Upper lobe of right lung (tissue), 1 donor: Measurements from ENCODE around the gene DEFB129. TPM values are rescaled to one million over a fixed set of nuclear protein-coding genes. Genes with fewer than 3 reads are reported as not detected.

ENCODE experiments used
- ATAC-seq: fragments of 200-7000 bp; cut with Tn5 transposase; one replicate; pipeline ENCODE4 v1.9.1; 2020; ENCODE audit warnings: mild to moderate bottlenecking, moderate library complexity
- DNase-seq: peaks from one replicate; pipeline ENCODE4 v3.0.0-alpha.2; 2020
- H3K27ac ChIP-seq: fragments of 200-600 bp; one replicate; pipeline ENCODE4 v1.8.0; 2022
- H3K27me3 ChIP-seq: fragments of 200-600 bp; one replicate; pipeline ENCODE4 v1.8.0; 2022; ENCODE audit warnings: mild to moderate bottlenecking
- H3K36me3 ChIP-seq: fragments of 200-600 bp; one replicate; pipeline ENCODE4 v1.8.0; 2022
- H3K4me1 ChIP-seq: fragments of 200-600 bp; one replicate; pipeline ENCODE4 v1.8.0; 2022
- H3K4me3 ChIP-seq: fragments of 200-600 bp; one replicate; pipeline ENCODE4 v1.8.0; 2022; ENCODE audit warnings: mild to moderate bottlenecking
- H3K9me3 ChIP-seq: fragments of 200-600 bp; one replicate; pipeline ENCODE4 v1.8.0; 2022
- CTCF ChIP-seq: fragments of 200-600 bp; IDR thresholded peaks from one replicate; pipeline ENCODE4 v1.8.0; 2022; ENCODE audit warnings: antibody characterized with exemption
- intact Hi-C: fragments of 100-400 bp; cut with DNase I; formaldehyde crosslinking; loops from one replicate; pipeline ENCODE4 v1.11.0; 2022
- total RNA-seq: library from RNA; stranded (reverse); fragmentation: NEBNext Ultra II Directional; extraction: Animal tissue kit (Norgen Biotek cat#: 25700); gene quantifications from one replicate; pipeline ENCODE4 v1.2.1, GENCODE V29; 2021
- donor health status: DM: no; HTN: yes; CAD: no; lungs with severe emphysema.

The DEFB129 gene
- total RNA-seq, 1 donor from 2014 or later = not detected

GRCh38 chr20:258269-258858, 31.3 kb downstream of the DEFB129 start:
- no peaks in the 10 kb centered on the region for H3K9me3 ChIP-seq
- no peak for DNase-seq
- no peak overlapping the region for H3K27ac ChIP-seq
- H3K36me3 ChIP-seq = no peaks in the 10 kb centered on the region
- intact Hi-C loops = no loop called here
- H3K4me3 ChIP-seq = no peak overlapping the region
- H3K27me3 ChIP-seq = peaks cover 6% of the 10 kb centered on the region
- no peaks in the 10 kb centered on the region for H3K4me1 ChIP-seq
- no peak for ATAC-seq
- TF ChIP-seq CTCF = no peak

GRCh38 chr20:258963-259362, 31.9 kb downstream of the DEFB129 start:
- Histone ChIP-seq H3K4me1 (no peaks in the 10 kb centered on the region), H3K9me3 (no peaks in the 10 kb centered on the region), H3K27me3 (peaks cover 6% of the 10 kb centered on the region), H3K27ac (no peak overlapping the region), H3K4me3 (no peak overlapping the region), H3K36me3 (no peaks in the 10 kb centered on the region)
- ATAC-seq (peak; percentile 57), DNase-seq (no peak)
- peak; percentile 14 for TF ChIP-seq CTCF
- intact Hi-C loops = no loop called here

- Histone ChIP-seq H3K27me3 (peaks cover under 1% of the 10 kb centered on the region), H3K9me3 (no peaks in the 10 kb centered on the region), H3K27ac (no peak overlapping the region), H3K36me3 (no peaks in the 10 kb centered on the region), H3K4me1 (no peaks in the 10 kb centered on the region), H3K4me3 (no peak overlapping the region)
- DNase-seq = no peak
- peak; percentile 43 for ATAC-seq
- intact Hi-C loops = no loop called here
- TF ChIP-seq CTCF = no peak
Measured at GRCh38 chr20:259981-260380, 32.9 kb downstream of the DEFB129 start.

GRCh38 chr20:263701-264100, 36.6 kb downstream of the DEFB129 start:
- TF ChIP-seq CTCF = no peak
- Histone ChIP-seq H3K36me3 (no peaks in the 10 kb centered on the region), H3K4me1 (peaks cover 4% of the 10 kb centered on the region), H3K4me3 (no peak overlapping the region), H3K27me3 (no peaks in the 10 kb centered on the region), H3K27ac (no peak overlapping the region), H3K9me3 (no peaks in the 10 kb centered on the region)
- ATAC-seq (no peak), DNase-seq (no peak)
- intact Hi-C loops = no loop called here

- H3K36me3 ChIP-seq = no peaks in the 10 kb centered on the region
- ATAC-seq (peak; percentile 99), DNase-seq (peak; percentile 95)
- peak; percentile 98 for TF ChIP-seq CTCF
- no peaks in the 10 kb centered on the region for H3K27me3 ChIP-seq
- no peak overlapping the region for H3K27ac ChIP-seq
- peak overlapping the region; percentile 48 for H3K4me3 ChIP-seq
- H3K9me3 ChIP-seq = no peaks in the 10 kb centered on the region
- intact Hi-C loops = no loop called here
- peaks cover 4% of the 10 kb centered on the region for H3K4me1 ChIP-seq
Measured at GRCh38 chr20:266596-267562, 39.8 kb downstream of the DEFB129 start.
